ENCODE data around the gene SLC6A12. TPM values are rescaled to one million over a fixed set of nuclear protein-coding genes. Genes with fewer than 3 reads are reported as not detected.

Gene SLC6A12
- total RNA-seq, 1 experiment from 2014 or later: not detected

DNA sequence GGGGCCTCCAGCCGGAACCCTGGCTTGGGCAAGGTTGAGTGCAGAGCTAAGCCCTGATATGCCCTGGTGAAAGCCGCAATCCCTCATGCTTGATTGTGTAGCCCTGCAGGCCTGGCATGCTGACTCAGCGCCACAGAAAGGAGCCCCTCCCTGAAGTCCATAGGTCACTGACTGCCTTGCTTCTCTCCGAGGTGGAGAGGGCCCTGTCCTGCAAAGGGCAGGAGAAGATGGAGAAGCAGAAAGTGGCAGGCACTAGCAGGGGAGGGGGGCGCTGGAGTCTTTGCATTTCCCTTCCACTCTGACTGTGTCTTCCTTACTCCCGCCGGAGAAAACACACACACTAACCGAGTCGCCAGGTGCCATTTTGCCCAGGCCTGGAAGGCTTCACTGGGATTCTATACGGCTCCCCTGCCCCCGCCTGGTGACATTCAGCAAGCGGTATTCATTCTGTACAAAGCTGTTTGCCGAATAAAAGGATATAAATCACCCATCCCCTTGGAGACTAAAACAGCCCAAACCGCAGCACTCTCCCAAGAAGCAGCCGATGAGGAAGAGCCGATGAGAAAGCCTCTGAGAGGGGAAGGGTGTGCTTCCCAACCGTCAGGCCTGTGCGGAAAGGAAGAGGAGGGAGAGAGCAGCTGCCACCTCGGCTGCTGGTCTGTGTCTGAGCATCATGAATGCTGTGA lies 69.8 kb downstream of the SLC6A12 start:
- DNase-seq (ENCODE audit: low read depth): peak; percentile 18

DNA sequence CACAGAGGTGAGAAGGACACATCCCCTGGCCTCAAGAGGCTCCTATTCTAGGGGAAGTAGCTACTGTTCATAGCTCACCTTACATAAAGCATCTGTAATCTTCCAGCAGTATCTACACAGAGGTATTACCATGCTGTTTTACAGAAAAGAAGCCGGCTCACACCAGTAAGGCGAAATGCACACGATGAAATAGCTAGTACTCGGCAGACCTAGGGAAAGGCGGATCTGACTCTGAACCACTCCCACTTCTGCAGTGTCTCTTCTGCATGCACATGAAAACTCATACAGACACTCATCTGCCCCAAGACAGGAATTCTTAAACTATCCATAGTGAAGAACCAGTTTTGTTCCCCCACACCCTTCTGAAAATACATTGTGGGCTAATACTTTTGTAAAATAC lies 73.8 kb downstream of the SLC6A12 start:
- DNase-seq (ENCODE audit: low read depth): no peak

Other genes with a start within 250 kb of the SLC6A12 start
- gene IQSEC3, start 147.4 kb downstream of the SLC6A12 start, total RNA-seq (2014; rRNA removed; shearing (Covaris generic)): 0.47 TPM in 1 of 2 replicates, not detected in the other
- 0.20 TPM in 1 of 2 replicates, not detected in the other for gene SLC6A13, start 48.7 kb upstream of the SLC6A12 start, total RNA-seq (2014; rRNA removed; shearing (Covaris generic))
- gene KDM5A, start 175.2 kb upstream of the SLC6A12 start, total RNA-seq (2014; rRNA removed; shearing (Covaris generic)): 20.4 and 32.3 TPM in 2 replicates
- gene CCDC77, start 187.5 kb upstream of the SLC6A12 start, total RNA-seq (2014; rRNA removed; shearing (Covaris generic)): 15.3 and 18.7 TPM in 2 replicates
- 0.27 and 0.50 TPM in 2 replicates for gene B4GALNT3, start 245.8 kb upstream of the SLC6A12 start, total RNA-seq (2014; rRNA removed; shearing (Covaris generic))